A549 (cell line): ENCODE measurements around the gene CNOT1. TPM values are rescaled to one million over a fixed set of nuclear protein-coding genes. Genes with fewer than 3 reads are reported as not detected.
A peak's percentile ranks its signal among the peaks of the same experiment; 100 is the strongest.
"Not testable (repeated sequence)": the region's sequence is repeated elsewhere in the genome, so short reads cannot be mapped to it uniquely, and the experiment has no call there.

Experiments
- ATAC-seq, 2 experiments: fragments of 200-7000 bp in 1 of 2; fragments of >200 bp in 1 of 2; cut with Nextera tagmentation in 1 of 2; cut with Tn5 transposase in 1 of 2; 3 replicates each; pipeline versions ENCODE4 v1.8.0 to v1.9.1; 2018 to 2020; ENCODE audit warnings: mild to moderate bottlenecking in 1 of 2, moderate library complexity in 1 of 2
- CTCF ChIA-PET: fragments of 300-600 bp; sonication (Branson Sonifier 250); formaldehyde crosslinking; extraction: SDS; loops from one replicate; lab custom pipeline; 2021; ENCODE audit warnings: antibody characterized with exemption, inconsistent platforms; lab: Yijun Ruan, JAX
- POLR2A ChIA-PET: fragments of 350-600 bp; formaldehyde crosslinking; extraction: SDS; loops from one replicate; lab custom pipeline; 2021; ENCODE audit warnings: antibody characterized with exemption, inconsistent platforms; lab: Yijun Ruan, JAX
- DNase-seq, 2 experiments: peaks; one replicate each; pipeline versions ENCODE4 v3.0.0 to v3.0.0-alpha.2; 2011 to 2016; ENCODE audit warnings: low read depth in 1 of 2, low spot score in 1 of 2
- FAIRE-seq: peaks from 2 replicates; lab custom pipeline; 2011; peaks lifted over from hg19 to GRCh38; lab: Jason Lieb, UNC
- H3K27ac ChIP-seq, 2 experiments: fragments of >200 bp; sonication (Bioruptor Twin); formaldehyde crosslinking; 3 replicates each; pipeline ENCODE4 v1.5.1; 2016 to 2017
- H3K4me1 ChIP-seq: fragments of >200 bp; sonication (Bioruptor Twin); formaldehyde crosslinking; 3 replicates; pipeline ENCODE4 v1.6.1; 2016
- H3K4me2 ChIP-seq: fragments of >200 bp; sonication (Bioruptor Twin); formaldehyde crosslinking; 3 replicates; pipeline ENCODE4 v1.6.1; 2016
- H3K4me3 ChIP-seq: fragments of >200 bp; sonication (Bioruptor Twin); formaldehyde crosslinking; 3 replicates; pipeline ENCODE4 v1.5.1; 2016
- H3K9me3 ChIP-seq: fragments of >200 bp; sonication (Bioruptor Twin); formaldehyde crosslinking; 3 replicates; pipeline ENCODE4 v1.6.1; 2016
- CBX8 ChIP-seq: fragments of 200-600 bp; sonication (generic); IDR thresholded peaks from 2 replicates; pipeline ENCODE4 v1.6.1; 2016
- CEBPB ChIP-seq, 2 experiments: fragments of >200 bp in 1 of 2; sonication (Bioruptor Twin) in 1 of 2; formaldehyde crosslinking in 1 of 2; IDR thresholded peaks; 2 replicates each; pipeline ENCODE4 v1.6.1; 2012 to 2016
- CHD4 ChIP-seq: fragments of 200-600 bp; sonication (generic); IDR thresholded peaks from 2 replicates; pipeline ENCODE4 v1.6.1; 2016; ENCODE audit warnings: antibody characterized with exemption, mild to moderate bottlenecking, borderline replicate concordance
- FOXS1 ChIP-seq: fragments of 250-450 bp; sonication (Bioruptor Pico); IDR thresholded peaks from 2 replicates; pipeline ENCODE4 v1.5.0; 2020; ENCODE audit warnings: mild to moderate bottlenecking, moderate library complexity
- HDAC2 ChIP-seq: fragments of 200-600 bp; sonication (generic); IDR thresholded peaks from 2 replicates; pipeline ENCODE4 v1.6.1; 2016
- HOXB5 ChIP-seq: fragments of 250-450 bp; sonication (Bioruptor Pico); IDR thresholded peaks from 2 replicates; pipeline ENCODE4 v1.5.0; 2020; ENCODE audit warnings: mild to moderate bottlenecking, moderate library complexity
- KDM1A ChIP-seq: fragments of 200-600 bp; sonication (generic); IDR thresholded peaks from 2 replicates; pipeline ENCODE4 v1.6.1; 2016; ENCODE audit warnings: low read depth, mild to moderate bottlenecking
- MAFK ChIP-seq: fragments of 450-650 bp; IDR thresholded peaks from 2 replicates; pipeline ENCODE4 v1.6.1; 2014; ENCODE audit not compliant: partially characterized antibody
- MAZ ChIP-seq: fragments of 150-350 bp; IDR thresholded peaks from 2 replicates; pipeline ENCODE4 v1.6.1; 2014; ENCODE audit warnings: antibody characterized with exemption, low read depth, low read length, borderline replicate concordance
- NFE2L2 ChIP-seq: fragments of 150-350 bp; conservative IDR thresholded peaks from 2 replicates; pipeline ENCODE4 v1.6.1; 2014; ENCODE audit warnings: low read length
- POLR2AphosphoS2 ChIP-seq: conservative IDR thresholded peaks from 2 replicates; pipeline ENCODE4 v1.6.1; 2012; ENCODE audit warnings: low read length, improper control_type of control experiment, inconsistent platforms
- RAD21 ChIP-seq, 2 experiments: fragments of >200 bp in 1 of 2; sonication (Bioruptor Twin) in 1 of 2; formaldehyde crosslinking in 1 of 2; IDR thresholded peaks in 1 of 2; conservative IDR thresholded peaks in 1 of 2; 2 replicates in 1 of 2; 3 replicates in 1 of 2; pipeline ENCODE4 v1.6.1; 2012 to 2018; ENCODE audit warnings: inconsistent platforms in 1 of 2
- RARB ChIP-seq: fragments of 250-450 bp; sonication (Bioruptor Pico); IDR thresholded peaks from 2 replicates; pipeline ENCODE4 v1.8.0; 2021; ENCODE audit warnings: mild to moderate bottlenecking, moderate library complexity
- RFX5 ChIP-seq: fragments of 450-650 bp; IDR thresholded peaks from 2 replicates; pipeline ENCODE4 v1.7.1; 2014; ENCODE audit warnings: antibody characterized with exemption, mild to moderate bottlenecking, moderate library complexity
- RNF2 ChIP-seq: fragments of 200-600 bp; sonication (generic); IDR thresholded peaks from 2 replicates; pipeline ENCODE4 v1.6.1; 2016; ENCODE audit warnings: low read depth, mild to moderate bottlenecking, antibody characterized with exemption, moderate library complexity, borderline replicate concordance
- TP53 ChIP-seq: fragments of 250-450 bp; sonication (Bioruptor Pico); IDR thresholded peaks from 2 replicates; pipeline ENCODE4 v1.5.0; 2021; ENCODE audit warnings: mild to moderate bottlenecking, moderate library complexity
- WGBS: methylation state at CpG from one replicate; pipeline ENCODE4 v1.1.6; 2017; ENCODE audit errors: missing lambda C conversion rate; 5-methylcytosine and 5-hydroxymethylcytosine counted together
- polyA plus RNA-seq, 4 experiments: library from polyadenylated mRNA; depleted of rRNA in 3 of 4; stranded (reverse); fragments of >200 nt; fragmentation: RNase III in 1 of 4; extraction: RNeasy Plus Mini Kit Qiagen cat#74134 plus additional on column Dnase treatment in 1 of 4; gene quantifications; 2 replicates in 3 of 4; 3 replicates in 1 of 4; pipeline ENCODE4 v1.2.3, GENCODE V29; 2011 to 2017
- TF ChIP-seq, protein P1 (sequence below): fragments of >200 bp; sonication (Bioruptor Twin); formaldehyde crosslinking; IDR thresholded peaks from 2 replicates; pipeline ENCODE4 v1.6.1; 2016

The CNOT1 gene
- polyA plus RNA-seq, 2 of the 4 experiments (the other 2 are of a cell fraction), result 119 to 226 TPM

DNA sequence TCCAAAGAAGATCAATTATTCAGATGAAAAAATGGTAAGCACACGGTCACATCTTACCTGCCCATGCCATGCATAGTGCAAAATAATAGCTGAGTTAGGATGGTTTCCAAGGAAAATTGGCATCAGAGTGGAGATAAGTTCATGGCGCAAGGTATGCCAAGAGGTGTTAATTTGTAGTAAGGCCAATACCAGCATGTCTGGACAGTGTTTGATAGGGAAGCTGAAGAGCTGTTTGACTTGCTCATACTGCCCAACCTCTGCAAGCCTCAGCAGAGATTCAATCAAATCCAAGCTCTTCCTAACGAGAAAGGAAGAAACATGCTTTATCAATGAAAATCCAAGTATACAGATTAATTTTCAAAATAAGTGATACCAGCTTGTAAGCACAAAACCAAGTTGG, 51.0 kb downstream of the CNOT1 start (continued):
- no peak for TF ChIP-seq KDM1A

DNA sequence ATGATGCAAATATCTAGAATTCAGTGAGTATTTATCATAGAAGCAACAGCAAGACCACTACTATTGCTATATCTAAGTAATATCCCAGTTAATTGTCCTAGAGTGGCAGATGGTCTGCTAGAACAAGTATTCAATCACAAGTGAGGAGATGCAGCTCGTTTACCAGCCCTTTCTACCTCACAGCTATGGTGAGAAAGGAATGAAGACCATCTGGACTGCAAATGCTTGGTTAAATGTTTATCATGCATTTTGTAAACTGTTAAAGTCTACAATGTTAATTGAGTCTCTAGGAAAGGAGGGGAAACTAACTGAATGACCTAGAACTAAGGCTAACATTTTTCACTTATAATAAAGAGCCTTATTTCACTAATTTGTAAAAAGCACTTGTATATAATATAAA, 52.5 kb downstream of the CNOT1 start:
- no peak for DNase-seq
- no peak overlapping the region for H3K27ac ChIP-seq
- WGBS, result 29% methylated on average over 1 of the region's 1 CpG
- POLR2A ChIA-PET, result no interaction called here
- H3K9me3 ChIP-seq, result no peaks in the 10 kb centered on the region
- ATAC-seq, result no peak
- CTCF ChIA-PET, result no interaction called here
- no peaks in the 10 kb centered on the region for H3K4me1 ChIP-seq
- FAIRE-seq, result no peak
- H3K4me3 ChIP-seq, result no peak overlapping the region
- TF ChIP-seq CBX8, result no peak
- TF ChIP-seq, protein P1, sequence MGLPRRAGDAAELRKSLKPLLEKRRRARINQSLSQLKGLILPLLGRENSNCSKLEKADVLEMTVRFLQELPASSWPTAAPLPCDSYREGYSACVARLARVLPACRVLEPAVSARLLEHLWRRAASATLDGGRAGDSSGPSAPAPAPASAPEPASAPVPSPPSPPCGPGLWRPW, result no peak
- no peak overlapping the region for H3K4me2 ChIP-seq

DNA sequence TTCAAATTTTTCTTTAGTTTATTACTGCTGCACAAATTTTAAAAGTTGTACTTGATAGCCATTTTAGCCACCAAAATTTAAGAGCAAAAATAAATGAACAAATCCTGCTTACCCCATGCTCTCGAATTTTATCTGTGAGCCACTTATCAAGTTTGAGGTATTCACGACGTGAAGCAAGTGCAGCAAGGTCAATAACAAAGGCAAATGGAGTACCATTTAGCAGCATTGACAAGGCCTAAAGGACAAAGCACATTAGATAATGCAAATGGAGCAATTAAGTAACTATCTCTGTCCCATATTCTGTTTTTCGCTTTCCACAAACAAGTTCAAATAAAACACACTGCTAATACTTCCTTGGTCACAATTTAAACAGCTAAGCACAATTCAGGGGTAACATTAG, 54.7 kb downstream of the CNOT1 start:
- no peak for ATAC-seq
- Histone ChIP-seq H3K9me3 (no peaks in the 10 kb centered on the region), H3K27ac (no peak overlapping the region), H3K4me2 (no peak overlapping the region), H3K4me3 (no peak overlapping the region), H3K4me1 (no peaks in the 10 kb centered on the region)
- DNase-seq, result no peak
- 90% methylated on average over 4 of the region's 4 CpGs for WGBS
- no peak for FAIRE-seq
- POLR2A ChIA-PET, result no interaction called here
- CTCF ChIA-PET, result interaction anchor here (1.2 to 1.4 kb wide), 2 partner anchors 14 to 45 kb away, joined by 3 read pairs; no protein-coding TSS in a partner anchor
- TF ChIP-seq HDAC2 (no peak), POLR2AphosphoS2 (no peak)

DNA sequence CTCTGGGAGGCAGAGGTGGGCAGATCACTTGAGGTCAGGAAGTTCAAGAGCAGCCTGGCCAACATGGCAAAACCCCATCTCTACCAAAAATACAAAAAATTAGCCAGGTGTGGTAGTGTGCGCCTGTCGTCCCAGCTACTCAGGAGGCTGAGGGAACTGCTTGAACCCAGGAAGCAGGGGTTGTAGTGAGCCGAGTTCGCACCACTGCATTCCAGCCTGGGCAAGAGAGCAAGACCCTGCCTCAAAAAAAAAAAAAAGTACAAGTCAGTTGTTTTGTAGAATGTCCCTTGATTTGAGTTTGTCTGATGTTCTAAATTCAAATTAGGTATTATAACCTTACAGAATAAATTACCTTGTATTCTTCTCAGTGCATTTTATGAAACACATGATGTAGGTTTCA, 63.9 kb downstream of the CNOT1 start:
- H3K4me2 ChIP-seq, CTCF ChIA-PET, H3K4me1 ChIP-seq, H3K9me3 ChIP-seq, H3K27ac ChIP-seq, ATAC-seq, DNase-seq, FAIRE-seq, H3K4me3 ChIP-seq: not testable (repeated sequence)
- POLR2A ChIA-PET, result interaction anchor here (0.6 kb wide), 1 partner anchor 66 kb away, joined by 3 read pairs; no protein-coding TSS in a partner anchor
- 93% methylated on average over 4 of the region's 4 CpGs for WGBS

DNA sequence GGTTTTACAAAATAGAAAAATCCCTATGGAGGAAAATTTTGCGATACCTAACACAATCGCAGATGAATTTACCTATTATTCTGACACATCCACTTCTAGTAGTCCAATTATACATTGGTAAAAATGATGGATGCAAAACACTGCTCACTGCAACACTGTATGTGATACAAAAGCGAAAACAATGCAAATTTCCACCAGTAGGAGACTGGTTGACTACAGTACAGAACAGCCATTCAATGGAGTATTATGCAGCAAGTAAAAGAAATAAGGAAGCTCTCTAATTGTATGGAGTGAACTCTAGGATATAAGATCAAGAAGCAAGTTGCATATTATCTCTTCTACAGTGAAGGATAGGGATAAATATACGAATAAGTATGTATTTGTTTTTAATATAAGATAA, 65.9 kb downstream of the CNOT1 start:
- H3K4me2 ChIP-seq, result no peak overlapping the region; the same call in 2 of the 3 replicates
- ATAC-seq (peak in 1 of 2 experiments; percentile 72; a peak in 3 of 6 replicates), FAIRE-seq (no peak), DNase-seq (no peak)
- ChIA-PET POLR2A (no interaction called here), CTCF (interaction anchor here (0.6 kb wide), 1 partner anchor 76 kb away, joined by 3 read pairs; no protein-coding TSS in a partner anchor)
- 86% methylated on average over 4 of the region's 4 CpGs for WGBS
- H3K4me3 ChIP-seq, result no peak overlapping the region
- H3K9me3 ChIP-seq, result no peaks in the 10 kb centered on the region
- no peak overlapping the region for H3K27ac ChIP-seq
- no peak for TF ChIP-seq HOXB5 (CRISPR knock-in tag)
- no peak for TF ChIP-seq RAD21 (conservative IDR thresholded peaks at IDR 0.05 in 1 of 2, IDR thresholded peaks at IDR 0.05 in 1 of 2)
- TF ChIP-seq MAZ, result no peak
- no peak for TF ChIP-seq MAFK
- no peak for TF ChIP-seq FOXS1 (CRISPR knock-in tag)
- no peak for TF ChIP-seq TP53 (CRISPR knock-in tag)
- TF ChIP-seq RARB (CRISPR knock-in tag), result no peak
- no peak for TF ChIP-seq HDAC2
- TF ChIP-seq CEBPB (IDR thresholded peaks at IDR 0.05), result no peak
- TF ChIP-seq RFX5, result no peak
- TF ChIP-seq RNF2, result no peak
- no peak for TF ChIP-seq CHD4
- TF ChIP-seq NFE2L2, result no peak
- peaks cover 9% of the 10 kb centered on the region; the same call in 2 of the 3 replicates for H3K4me1 ChIP-seq
